Osteoblast (primary cell): ENCODE data around the gene TMEM141. TPM values are rescaled to one million over a fixed set of nuclear protein-coding genes. Genes with fewer than 3 reads are reported as not detected.
A peak's percentile ranks its signal among the peaks of the same experiment; 100 is the strongest.

Source experiments
- DNase-seq: peaks from one replicate; pipeline ENCODE4 v3.0.0; 2011; ENCODE audit warnings: low spot score, mixed read lengths; ENCODE audit not compliant: insufficient read length; ENCODE audit errors: missing footprints
- H2AFZ ChIP-seq: 2 replicates; pipeline ENCODE4 v1.6.0; 2011; ENCODE audit warnings: mild to moderate bottlenecking, low read length
- H3K27ac ChIP-seq: 2 replicates; pipeline ENCODE4 v1.5.1; 2011; ENCODE audit warnings: mild to moderate bottlenecking, low read depth, low read length, moderate library complexity
- H3K27me3 ChIP-seq: 2 replicates; pipeline ENCODE4 v1.6.0; 2012; ENCODE audit warnings: mild to moderate bottlenecking, control low read depth, inconsistent platforms, low read length, moderate library complexity; ENCODE audit not compliant: insufficient read depth
- H3K36me3 ChIP-seq: 2 replicates; pipeline ENCODE4 v1.5.1; 2011; ENCODE audit warnings: mild to moderate bottlenecking, low read length, control low read depth, moderate library complexity; ENCODE audit not compliant: insufficient read depth
- H3K4me1 ChIP-seq: 2 replicates; pipeline ENCODE4 v1.5.1; 2011; ENCODE audit warnings: mild to moderate bottlenecking, low read length, control low read depth, moderate library complexity; ENCODE audit not compliant: insufficient read depth
- H3K4me2 ChIP-seq: 2 replicates; pipeline ENCODE4 v1.6.0; 2011; ENCODE audit warnings: mild to moderate bottlenecking, low read length; ENCODE audit not compliant: insufficient read depth
- H3K4me3 ChIP-seq: fragments of 200-600 bp; sonication (generic); 3 replicates; pipeline ENCODE4 v1.5.1; 2012; ENCODE audit warnings: mild to moderate bottlenecking, low read length, inconsistent platforms; ENCODE audit not compliant: insufficient read depth
- H3K79me2 ChIP-seq: 2 replicates; pipeline ENCODE4 v1.6.0; 2012; ENCODE audit warnings: mild to moderate bottlenecking, low read length, control low read depth, inconsistent platforms; ENCODE audit not compliant: insufficient read depth
- H3K9me3 ChIP-seq: 2 replicates; pipeline ENCODE4 v1.5.1; 2011; ENCODE audit warnings: low read depth, low read length, control low read depth
- H4K20me1 ChIP-seq: 2 replicates; pipeline ENCODE4 v1.6.0; 2012; ENCODE audit warnings: mild to moderate bottlenecking, low read length, control low read depth; ENCODE audit not compliant: insufficient read depth
- CTCF ChIP-seq: IDR thresholded peaks from 2 replicates; pipeline ENCODE4 v1.5.1; 2011; ENCODE audit warnings: mild to moderate bottlenecking, low read depth, low read length, moderate library complexity; ENCODE audit errors: extremely low read depth
- total RNA-seq: library from RNA; depleted of rRNA; stranded (reverse); fragments of >200 nt; gene quantifications from 2 replicates; pipeline ENCODE4 v1.2.3, GENCODE V29; 2012

Gene TMEM141
- total RNA-seq, 1 donor: 39.8 TPM

- Histone ChIP-seq H3K79me2 (peaks cover 31% of the 10 kb centered on the region), H3K4me1 (peaks cover 16% of the 10 kb centered on the region), H2AFZ (no peak overlapping the region), H3K27ac (no peak overlapping the region), H3K36me3 (peaks cover 11% of the 10 kb centered on the region), H3K4me3 (no peak overlapping the region), H3K9me3 (no peaks in the 10 kb centered on the region), H3K4me2 (no peak overlapping the region), H3K27me3 (peaks cover 14% of the 10 kb centered on the region), H4K20me1 (peaks cover 14% of the 10 kb centered on the region)
- TF ChIP-seq CTCF: no peak
- DNase-seq: peak; percentile 31
Measured at GRCh38 chr9:136806067-136806466, 14.9 kb downstream of the TMEM141 start.

DNA sequence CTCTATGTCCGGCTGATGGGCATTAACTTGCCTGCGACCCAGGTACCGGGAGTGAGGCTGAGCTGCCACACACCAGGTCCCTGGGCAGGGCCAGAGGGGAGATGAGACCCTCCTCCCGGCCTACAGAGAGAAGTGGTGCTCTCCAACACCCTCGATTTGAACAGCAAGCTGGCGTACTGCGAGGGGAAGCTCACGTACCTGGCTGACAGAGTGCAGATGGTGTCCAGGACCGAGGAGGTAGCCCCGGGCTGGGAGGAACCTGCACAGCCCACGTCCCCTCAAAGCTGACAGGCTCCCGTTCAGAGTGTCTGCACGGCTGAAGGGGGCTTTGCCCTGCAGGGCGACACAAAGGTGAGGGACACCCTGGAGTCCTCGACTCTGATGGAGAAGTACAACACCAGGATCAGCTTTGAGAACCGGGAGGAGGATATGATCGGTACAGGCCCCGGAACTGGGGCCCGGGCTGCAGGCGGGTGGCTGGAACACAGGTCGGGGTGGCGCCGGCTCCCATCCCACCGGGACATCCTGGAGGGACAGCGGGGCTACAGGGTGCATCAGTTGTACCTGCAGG lies 15.6 kb downstream of the TMEM141 start:
- DNase-seq: peak; percentile 39
- Histone ChIP-seq H3K4me3 (peak overlapping the region; percentile 89), H3K27me3 (peaks cover 7% of the 10 kb centered on the region), H3K4me2 (peak overlapping the region; percentile 91), H4K20me1 (peaks cover 14% of the 10 kb centered on the region), H3K27ac (no peak overlapping the region), H3K36me3 (peaks cover 12% of the 10 kb centered on the region), H2AFZ (peak overlapping the region; percentile 59), H3K4me1 (peaks cover 16% of the 10 kb centered on the region), H3K9me3 (no peaks in the 10 kb centered on the region), H3K79me2 (peaks cover 38% of the 10 kb centered on the region)
- no peak for TF ChIP-seq CTCF

DNA sequence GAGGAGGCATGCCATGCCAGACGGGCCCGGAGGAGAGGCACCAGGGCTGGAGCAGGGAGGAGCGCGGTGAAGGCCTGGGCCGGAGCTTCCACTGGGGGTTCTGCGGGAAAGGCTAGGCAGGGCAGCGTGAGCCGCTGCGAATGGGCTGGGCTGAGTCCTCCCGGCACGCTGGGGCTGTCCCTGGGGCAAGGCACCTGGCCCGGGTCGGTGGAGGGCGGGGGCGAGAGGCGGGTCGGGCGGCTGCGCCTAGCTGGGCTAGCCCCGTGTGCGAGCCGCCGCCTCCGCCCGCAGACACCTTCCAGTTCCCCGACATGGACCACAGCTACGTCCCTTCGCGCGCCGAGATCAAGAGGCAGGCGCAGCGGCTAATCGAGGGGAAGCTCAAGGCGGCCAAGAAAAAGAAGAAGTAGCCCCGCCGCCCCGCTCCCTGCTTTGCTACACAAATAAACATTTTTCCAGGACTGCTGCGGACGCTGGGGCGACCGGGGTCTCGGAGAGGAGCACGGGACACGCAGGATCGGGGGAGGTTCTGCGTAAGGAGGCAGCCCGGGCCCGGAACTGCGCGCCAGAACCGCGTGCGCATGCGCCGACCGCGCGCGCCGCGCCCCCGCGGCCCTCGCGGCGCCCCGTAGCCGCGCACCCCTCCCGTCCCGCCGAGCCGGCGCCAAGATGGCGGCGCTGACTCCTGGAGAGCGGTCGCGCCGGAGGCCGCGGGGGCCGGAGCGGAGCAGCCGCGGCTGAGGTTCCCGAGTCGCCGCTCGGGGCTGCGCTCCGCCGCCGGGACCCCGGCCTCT lies 16.3 kb downstream of the TMEM141 start, which contains the start of gene RABL6:
Gene RABL6 (plus strand): TSS at position 668 of the 794 bp plus-strand sequence. CDS start 249 bp downstream, outside the sequence.
- TF ChIP-seq CTCF: no peak
- Histone ChIP-seq H3K4me3 (peak within 1 kb of the TSS; percentile 89), H3K27me3 (no peaks in the 10 kb centered on the region), H3K4me2 (peak within 1 kb of the TSS; percentile 99), H3K27ac (peak within 1 kb of the TSS; percentile 53), H3K4me1 (peaks cover 16% of the 10 kb centered on the region), H3K36me3 (peaks cover 12% of the 10 kb centered on the region), H3K9me3 (no peaks in the 10 kb centered on the region), H2AFZ (peak within 1 kb of the TSS; percentile 82), H4K20me1 (peaks cover 14% of the 10 kb centered on the region), H3K79me2 (peaks cover 44% of the 10 kb centered on the region)
- DNase-seq: peak; percentile 100
